HL-60 (cell line): Measurements from ENCODE around the gene TRIM7.
A peak's percentile ranks its signal among the peaks of the same experiment; 100 is the strongest.
"Not testable (repeated sequence)": the region's sequence is repeated elsewhere in the genome, so short reads cannot be mapped to it uniquely, and the experiment has no call there.

Source experiments
- DNase-seq, 2 experiments: peaks; one replicate each; pipeline ENCODE4 v3.0.0-alpha.2; 2010 to 2020; ENCODE audit warnings: low read depth in 1 of 2, low spot score in 1 of 2
- H3K27ac ChIP-seq: fragments of 250-450 bp; sonication (Bioruptor Pico); replicated peaks from 2 replicates; pipeline ENCODE4 v1.5.1; 2020; ENCODE audit warnings: mild to moderate bottlenecking, moderate library complexity
- H3K27me3 ChIP-seq: fragments of 250-450 bp; sonication (Bioruptor Pico); 2 replicates; pipeline ENCODE4 v1.5.1; 2021; ENCODE audit warnings: mild to moderate bottlenecking, moderate library complexity; ENCODE audit not compliant: insufficient read depth, poor library complexity, severe bottlenecking
- H3K4me3 ChIP-seq: replicated peaks from 2 replicates; pipeline ENCODE4 v1.5.1; 2011; ENCODE audit warnings: mild to moderate bottlenecking, control low read depth, low read length; ENCODE audit not compliant: insufficient read depth
- GABPA ChIP-seq: IDR thresholded peaks from 2 replicates; pipeline ENCODE4 v1.6.1; 2012; ENCODE audit warnings: low read depth
- POLR2AphosphoS5 ChIP-seq: IDR thresholded peaks from 2 replicates; pipeline ENCODE4 v1.6.1; 2012; ENCODE audit warnings: low read depth
- SPI1 ChIP-seq: IDR thresholded peaks from 2 replicates; pipeline ENCODE4 v1.6.1; 2012; ENCODE audit warnings: low read depth, mild to moderate bottlenecking, borderline replicate concordance
- TF ChIP-seq, protein P1 (sequence below): IDR thresholded peaks from one replicate; pipeline ENCODE4 v1.5.1; 2011; ENCODE audit warnings: low read length, control low read depth, inconsistent platforms; ENCODE audit not compliant: insufficient read depth
- TF ChIP-seq, protein P2 (sequence below): IDR thresholded peaks from 2 replicates; pipeline ENCODE4 v1.6.1; 2012; ENCODE audit warnings: low read depth; ENCODE audit not compliant: insufficient replicate concordance

Gene TRIM7

DNA sequence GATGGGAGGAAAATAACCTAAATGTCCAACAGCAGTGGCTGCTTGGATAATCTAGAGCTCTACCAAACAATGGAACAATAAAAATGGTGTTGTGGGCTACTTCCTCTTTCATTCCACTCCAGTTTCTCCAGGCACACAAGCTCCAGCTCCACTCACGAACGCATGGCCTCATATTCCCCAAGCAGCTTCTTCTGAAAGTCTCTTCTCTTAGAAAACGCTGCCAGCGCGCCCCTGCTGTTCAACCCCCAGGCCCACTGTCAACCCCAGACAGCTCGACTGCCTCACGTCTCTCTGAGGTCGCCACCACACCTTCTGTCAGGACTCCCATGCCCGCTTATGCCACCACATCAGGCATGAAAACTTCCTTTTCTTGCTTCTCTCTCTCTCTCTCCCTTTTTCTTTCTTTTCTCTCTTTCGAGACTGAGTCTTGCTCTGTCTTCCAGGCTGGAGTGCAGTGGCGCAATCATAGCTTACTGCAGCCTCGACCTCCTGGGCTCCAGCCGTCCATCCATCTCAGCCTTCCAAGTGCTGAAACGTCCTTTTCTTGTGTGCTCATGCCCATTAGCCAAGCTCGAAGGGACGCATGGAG is 41.4 kb downstream of the TRIM7 start:
- TF ChIP-seq, protein P1, sequence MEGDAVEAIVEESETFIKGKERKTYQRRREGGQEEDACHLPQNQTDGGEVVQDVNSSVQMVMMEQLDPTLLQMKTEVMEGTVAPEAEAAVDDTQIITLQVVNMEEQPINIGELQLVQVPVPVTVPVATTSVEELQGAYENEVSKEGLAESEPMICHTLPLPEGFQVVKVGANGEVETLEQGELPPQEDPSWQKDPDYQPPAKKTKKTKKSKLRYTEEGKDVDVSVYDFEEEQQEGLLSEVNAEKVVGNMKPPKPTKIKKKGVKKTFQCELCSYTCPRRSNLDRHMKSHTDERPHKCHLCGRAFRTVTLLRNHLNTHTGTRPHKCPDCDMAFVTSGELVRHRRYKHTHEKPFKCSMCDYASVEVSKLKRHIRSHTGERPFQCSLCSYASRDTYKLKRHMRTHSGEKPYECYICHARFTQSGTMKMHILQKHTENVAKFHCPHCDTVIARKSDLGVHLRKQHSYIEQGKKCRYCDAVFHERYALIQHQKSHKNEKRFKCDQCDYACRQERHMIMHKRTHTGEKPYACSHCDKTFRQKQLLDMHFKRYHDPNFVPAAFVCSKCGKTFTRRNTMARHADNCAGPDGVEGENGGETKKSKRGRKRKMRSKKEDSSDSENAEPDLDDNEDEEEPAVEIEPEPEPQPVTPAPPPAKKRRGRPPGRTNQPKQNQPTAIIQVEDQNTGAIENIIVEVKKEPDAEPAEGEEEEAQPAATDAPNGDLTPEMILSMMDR = no peak
- TF ChIP-seq SPI1 = peak; percentile 28; the same call in 1 of the 2 replicates
- H3K27ac ChIP-seq = peak overlapping the region; percentile 50
- DNase-seq = peak in 1 of 2 experiments; percentile 29

DNA sequence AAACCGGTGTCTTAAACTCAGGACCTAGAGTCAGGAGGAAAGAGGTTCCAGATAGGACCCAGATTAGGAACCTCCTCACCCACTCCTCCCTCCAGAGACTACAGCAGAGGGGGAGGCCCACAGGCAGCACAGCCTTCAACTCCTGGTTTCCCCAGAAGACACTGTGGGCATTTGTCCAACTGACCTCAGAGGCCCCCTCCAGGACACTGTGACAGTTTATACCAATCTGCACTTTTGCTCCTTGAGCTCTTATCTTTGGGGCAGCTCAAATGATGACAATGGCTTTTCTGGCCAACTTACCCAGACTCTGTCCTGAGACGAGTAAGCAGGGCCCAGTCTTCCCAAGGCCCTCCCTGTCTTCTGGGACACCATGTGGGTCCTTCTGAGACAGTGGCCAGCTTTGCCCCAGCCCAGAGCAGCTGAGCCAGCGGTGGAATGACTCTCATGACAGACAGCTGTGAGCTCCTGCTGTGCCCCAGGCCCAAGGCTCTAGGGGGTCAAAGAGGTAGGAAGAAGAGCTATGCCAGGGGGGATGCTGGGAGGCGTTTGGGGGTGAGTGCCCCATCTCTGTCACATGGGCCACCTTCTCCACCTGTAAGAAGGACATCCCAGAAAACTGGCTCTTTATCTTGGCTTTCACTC is 43.3 kb downstream of the TRIM7 start:
- DNase-seq = no peak
- H3K27ac ChIP-seq = no peak overlapping the region
- peaks cover 3% of the 10 kb centered on the region for H3K27me3 ChIP-seq
- no peak for TF ChIP-seq SPI1
- TF ChIP-seq, protein P1 = no peak
- no peak for TF ChIP-seq POLR2AphosphoS5
- TF ChIP-seq, protein P2, sequence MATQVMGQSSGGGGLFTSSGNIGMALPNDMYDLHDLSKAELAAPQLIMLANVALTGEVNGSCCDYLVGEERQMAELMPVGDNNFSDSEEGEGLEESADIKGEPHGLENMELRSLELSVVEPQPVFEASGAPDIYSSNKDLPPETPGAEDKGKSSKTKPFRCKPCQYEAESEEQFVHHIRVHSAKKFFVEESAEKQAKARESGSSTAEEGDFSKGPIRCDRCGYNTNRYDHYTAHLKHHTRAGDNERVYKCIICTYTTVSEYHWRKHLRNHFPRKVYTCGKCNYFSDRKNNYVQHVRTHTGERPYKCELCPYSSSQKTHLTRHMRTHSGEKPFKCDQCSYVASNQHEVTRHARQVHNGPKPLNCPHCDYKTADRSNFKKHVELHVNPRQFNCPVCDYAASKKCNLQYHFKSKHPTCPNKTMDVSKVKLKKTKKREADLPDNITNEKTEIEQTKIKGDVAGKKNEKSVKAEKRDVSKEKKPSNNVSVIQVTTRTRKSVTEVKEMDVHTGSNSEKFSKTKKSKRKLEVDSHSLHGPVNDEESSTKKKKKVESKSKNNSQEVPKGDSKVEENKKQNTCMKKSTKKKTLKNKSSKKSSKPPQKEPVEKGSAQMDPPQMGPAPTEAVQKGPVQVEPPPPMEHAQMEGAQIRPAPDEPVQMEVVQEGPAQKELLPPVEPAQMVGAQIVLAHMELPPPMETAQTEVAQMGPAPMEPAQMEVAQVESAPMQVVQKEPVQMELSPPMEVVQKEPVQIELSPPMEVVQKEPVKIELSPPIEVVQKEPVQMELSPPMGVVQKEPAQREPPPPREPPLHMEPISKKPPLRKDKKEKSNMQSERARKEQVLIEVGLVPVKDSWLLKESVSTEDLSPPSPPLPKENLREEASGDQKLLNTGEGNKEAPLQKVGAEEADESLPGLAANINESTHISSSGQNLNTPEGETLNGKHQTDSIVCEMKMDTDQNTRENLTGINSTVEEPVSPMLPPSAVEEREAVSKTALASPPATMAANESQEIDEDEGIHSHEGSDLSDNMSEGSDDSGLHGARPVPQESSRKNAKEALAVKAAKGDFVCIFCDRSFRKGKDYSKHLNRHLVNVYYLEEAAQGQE = no peak
- no peak for TF ChIP-seq GABPA
- no peak overlapping the region for H3K4me3 ChIP-seq

More for the DNA sequence above, 41.4 kb downstream of the TRIM7 start:
- Histone ChIP-seq H3K4me3 (peak overlapping the region; percentile 19; the same call in 1 of the 2 replicates), H3K27me3 (peaks cover 3% of the 10 kb centered on the region)

DNA sequence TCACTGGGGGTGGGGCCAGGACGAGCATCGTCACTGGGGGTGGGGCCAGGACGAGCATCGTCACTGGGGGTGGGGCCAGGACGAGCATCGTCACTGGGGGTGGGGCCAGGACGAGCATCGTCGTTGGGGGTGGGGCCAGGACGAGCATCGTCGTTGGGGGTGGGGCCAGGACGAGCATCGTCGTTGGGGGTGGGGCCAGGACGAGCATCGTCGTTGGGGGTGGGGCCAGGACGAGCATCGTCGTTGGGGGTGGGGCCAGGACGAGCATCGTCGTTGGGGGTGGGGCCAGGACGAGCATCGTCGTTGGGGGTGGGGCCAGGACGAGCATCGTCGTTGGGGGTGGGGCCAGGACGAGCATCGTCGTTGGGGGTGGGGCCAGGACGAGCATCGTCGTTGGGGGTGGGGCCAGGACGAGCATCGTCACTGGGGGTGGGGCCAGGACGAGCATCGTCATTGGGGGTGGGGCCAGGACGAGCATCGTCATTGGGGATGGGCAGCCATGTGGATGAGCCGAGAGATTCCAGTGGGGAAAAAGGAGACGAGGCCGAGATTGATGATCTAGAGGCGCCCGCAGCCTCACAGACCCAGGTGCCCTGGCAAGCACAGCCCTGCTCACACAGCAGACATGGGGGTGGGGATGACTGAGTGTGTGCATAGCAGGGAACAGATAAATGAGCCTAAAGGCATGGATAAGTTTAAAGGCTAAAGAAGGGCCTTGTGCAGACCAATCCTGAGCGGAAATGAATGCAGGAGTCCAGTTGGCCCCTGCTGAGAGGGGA is 44.1 kb downstream of the TRIM7 start:
- DNase-seq, H3K27me3 ChIP-seq, H3K27ac ChIP-seq, H3K4me3 ChIP-seq: not testable (repeated sequence)

DNA sequence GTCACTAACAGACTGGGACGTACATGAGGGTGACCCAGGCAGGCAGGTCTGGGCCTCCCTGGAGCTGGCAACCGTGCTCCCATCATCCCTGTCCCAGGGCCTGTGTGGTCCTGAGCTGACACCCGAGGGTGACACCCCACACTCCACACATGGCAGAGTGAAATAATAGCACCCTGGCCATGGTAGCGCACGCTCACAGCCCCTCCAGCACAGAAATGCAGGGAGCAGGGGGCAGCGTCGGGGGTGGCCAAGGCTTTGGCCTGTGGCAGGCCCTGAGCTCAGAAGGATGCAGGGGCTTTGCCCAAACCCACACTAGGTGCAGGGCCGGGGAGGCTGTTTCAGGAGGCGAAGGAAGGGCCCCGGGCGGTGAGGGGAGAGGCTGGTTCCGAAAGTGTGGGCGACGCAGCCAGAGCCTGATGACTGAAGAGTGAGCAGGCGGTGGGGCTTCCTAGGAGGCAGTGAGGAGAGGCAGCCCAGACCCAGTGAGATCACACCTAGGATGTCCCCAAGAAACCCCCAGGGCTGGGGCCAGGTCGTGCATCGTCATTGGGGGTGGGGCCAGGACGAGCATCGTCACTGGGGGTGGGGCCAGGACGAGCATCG is 44.7 kb downstream of the TRIM7 start:
- DNase-seq = no peak
- Histone ChIP-seq H3K4me3 (no peak overlapping the region), H3K27ac (no peak overlapping the region)

More for the DNA sequence above, 44.7 kb downstream of the TRIM7 start:
- TF ChIP-seq GABPA (no peak), POLR2AphosphoS5 (no peak), SPI1 (no peak)
- TF ChIP-seq, protein P1 = no peak
- TF ChIP-seq, protein P2 = no peak
- peaks cover 3% of the 10 kb centered on the region for H3K27me3 ChIP-seq
